GOT3 (cell line): Measurements from ENCODE around the gene GGT5.
"Not testable (repeated sequence)": the region's sequence is repeated elsewhere in the genome, so short reads cannot be mapped to it uniquely, and the experiment has no call there.

ENCODE experiments used
- DNase-seq: peaks from one replicate; lab custom pipeline; 2025; ENCODE audit warnings: mixed read lengths; lab: John Stamatoyannopoulos, UW

GGT5 gene

GRCh38 chr22:24182900-24183246 is 62.0 kb downstream of the GGT5 start:
- not testable (repeated sequence) for DNase-seq

GRCh38 chr22:24181996-24182899 is 62.6 kb downstream of the GGT5 start:
- no peak for DNase-seq

GRCh38 chr22:24181088-24181995 is 63.5 kb downstream of the GGT5 start, which contains the start of gene SUSD2:
TSS of gene SUSD2 (plus strand) at chr22:24181487. CDS start at chr22:24181520, 33 bp downstream.
- DNase-seq = no peak

- DNase-seq = no peak
These were observed 64.4 kb downstream of the GGT5 start for GRCh38 chr22:24180316-24181087.

GRCh38 chr22:24179478-24180210 is 65.2 kb downstream of the GGT5 start:
- no peak for DNase-seq

- DNase-seq = no peak
These were observed 66.1 kb downstream of the GGT5 start for GRCh38 chr22:24178502-24179440.

- DNase-seq = no peak
These were observed 66.9 kb downstream of the GGT5 start for GRCh38 chr22:24178021-24178431.

GRCh38 chr22:24177456-24177855 is 67.4 kb downstream of the GGT5 start:
- no peak for DNase-seq

GRCh38 chr22:24177045-24177444 is 67.8 kb downstream of the GGT5 start:
- DNase-seq = no peak

GRCh38 chr22:24176630-24177029 is 68.3 kb downstream of the GGT5 start:
- DNase-seq = no peak

GRCh38 chr22:24176040-24176439 is 68.8 kb downstream of the GGT5 start:
- no peak for DNase-seq

GRCh38 chr22:24175160-24175808 is 69.6 kb downstream of the GGT5 start:
- no peak for DNase-seq

GRCh38 chr22:24171822-24172221 is 73.1 kb downstream of the GGT5 start:
- DNase-seq = no peak

- DNase-seq = no peak
These were observed 74.2 kb downstream of the GGT5 start for GRCh38 chr22:24170632-24171031.

- no peak for DNase-seq
These were observed 74.7 kb downstream of the GGT5 start for GRCh38 chr22:24170188-24170587.
